Activated CD4-positive, CD25-positive, alpha-beta regulatory T cell (primary cell): ENCODE measurements around the gene HID1.
A peak's percentile ranks its signal among the peaks of the same experiment; 100 is the strongest.

Experiments
- DNase-seq, 4 experiments: peaks; one replicate each; lab custom pipeline; 2025; lab: John Stamatoyannopoulos, UW

HID1 gene

DNA sequence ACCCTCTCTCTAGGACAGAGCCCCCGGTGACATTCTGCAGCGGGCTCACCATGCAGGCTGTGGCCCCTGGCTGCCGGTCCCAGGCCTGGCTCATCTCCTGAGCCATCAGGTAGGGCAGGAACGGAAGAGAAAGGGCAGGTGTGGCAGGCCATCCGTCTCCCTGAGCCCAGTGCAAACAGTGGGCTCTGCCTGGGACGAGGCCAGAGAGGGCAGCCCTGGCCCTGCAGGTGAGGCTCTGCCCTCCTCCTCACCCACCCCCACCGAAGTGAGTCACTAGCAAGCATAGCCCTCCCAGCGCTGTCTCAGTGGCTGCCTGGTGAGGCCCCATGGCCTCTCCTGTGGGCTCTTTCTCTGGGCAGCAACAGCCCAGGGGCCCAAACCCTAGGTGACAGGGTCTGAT lies 22.4 kb downstream of the HID1 start:
- DNase-seq, result no peak

DNA sequence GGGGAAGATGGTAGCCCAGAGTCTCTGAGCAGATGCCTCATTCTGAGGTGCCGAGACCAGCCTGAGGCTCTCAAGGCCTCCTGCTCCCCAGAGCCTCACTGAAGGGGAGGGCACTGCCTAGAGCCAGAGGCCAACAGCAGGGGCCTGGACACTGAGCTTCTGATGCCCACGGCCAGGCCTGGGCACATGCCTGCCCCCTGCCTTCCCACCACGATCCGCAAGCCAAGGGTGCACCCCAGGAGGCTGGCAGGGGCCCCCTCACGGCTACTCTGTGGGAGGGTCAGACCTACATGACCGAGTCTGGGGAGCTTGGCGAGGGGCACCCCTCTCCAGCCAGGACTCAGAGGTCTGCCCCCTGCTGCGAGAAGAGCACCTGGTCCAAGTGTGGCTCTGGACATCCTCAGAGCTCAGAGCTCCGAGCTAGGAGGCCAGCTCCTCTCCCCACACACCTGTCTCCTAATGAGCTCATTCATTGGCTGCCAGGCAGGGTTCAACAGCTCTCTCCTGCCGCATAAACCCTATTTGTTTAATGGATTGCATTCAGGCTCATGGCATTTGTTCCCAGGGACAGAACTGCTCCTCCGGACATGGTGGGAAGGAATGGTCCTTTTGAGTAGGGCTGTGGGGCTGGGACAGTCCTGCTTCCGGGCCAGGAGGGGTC lies 23.0 kb downstream of the HID1 start:
- no peak for DNase-seq

DNA sequence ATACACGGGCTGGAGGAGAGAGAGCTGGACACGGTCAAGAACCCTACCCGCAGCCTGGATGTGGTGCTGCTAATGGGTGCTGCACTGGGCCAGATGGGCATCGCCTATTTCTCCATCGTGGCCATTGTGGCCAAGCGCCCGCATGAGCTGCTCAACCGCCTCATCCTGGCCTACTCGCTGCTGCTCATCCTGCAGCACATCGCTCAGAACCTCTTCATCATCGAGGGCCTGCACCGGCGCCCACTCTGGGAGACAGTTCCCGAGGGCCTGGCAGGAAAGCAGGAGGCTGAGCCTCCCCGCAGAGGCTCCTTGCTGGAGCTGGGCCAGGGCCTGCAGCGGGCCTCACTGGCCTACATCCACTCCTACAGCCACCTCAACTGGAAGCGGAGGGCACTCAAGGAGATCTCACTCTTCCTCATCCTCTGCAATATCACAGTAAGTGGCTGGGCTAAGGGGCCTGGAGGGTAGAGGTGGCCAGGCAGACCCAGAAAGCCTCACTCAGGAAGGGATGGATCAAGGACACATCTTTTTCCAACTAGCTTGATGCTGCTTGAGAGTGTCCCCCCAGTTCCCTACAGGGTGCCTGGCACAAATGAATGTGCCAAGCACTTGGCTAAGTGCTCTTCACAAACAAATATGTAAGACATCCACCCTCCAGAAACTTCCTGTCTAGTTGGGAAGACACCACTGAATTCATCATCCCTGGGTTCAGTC lies 25.4 kb downstream of the HID1 start:
- no peak for DNase-seq

DNA sequence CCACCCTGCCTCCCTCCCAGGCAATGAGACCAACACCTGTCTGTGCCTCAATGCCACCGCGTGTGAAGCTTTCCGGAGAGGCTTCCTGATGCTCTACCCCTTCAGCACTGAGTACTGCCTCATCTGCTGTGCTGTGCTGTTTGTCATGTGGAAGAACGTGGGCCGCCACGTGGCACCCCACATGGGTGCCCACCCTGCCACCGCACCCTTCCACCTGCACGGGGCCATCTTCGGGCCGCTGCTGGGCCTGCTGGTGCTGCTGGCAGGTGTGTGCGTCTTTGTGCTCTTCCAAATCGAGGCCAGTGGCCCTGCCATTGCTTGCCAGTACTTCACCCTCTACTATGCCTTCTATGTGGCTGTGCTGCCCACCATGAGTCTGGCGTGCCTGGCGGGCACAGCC lies 25.9 kb downstream of the HID1 start:
- DNase-seq, result no peak

DNA sequence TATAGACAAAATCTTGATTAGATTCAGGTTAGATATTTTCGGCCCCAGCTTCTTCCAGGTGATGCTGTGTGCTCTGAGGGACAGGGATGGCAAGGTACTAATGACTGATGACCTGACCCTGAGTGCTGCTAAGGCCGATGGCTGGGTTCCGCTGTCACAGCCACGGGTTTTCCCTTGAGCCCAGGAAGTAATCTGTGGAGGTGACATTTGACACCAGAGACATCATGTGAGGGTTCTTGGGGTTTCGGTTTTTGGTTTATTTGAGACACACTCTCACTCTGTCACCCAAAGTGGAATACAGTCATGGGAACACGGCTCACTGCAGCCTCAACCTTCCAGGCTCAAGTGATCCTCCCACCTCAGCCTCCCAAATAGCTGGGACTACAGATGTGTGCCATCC lies 27.0 kb downstream of the HID1 start:
- DNase-seq, result no peak

DNA sequence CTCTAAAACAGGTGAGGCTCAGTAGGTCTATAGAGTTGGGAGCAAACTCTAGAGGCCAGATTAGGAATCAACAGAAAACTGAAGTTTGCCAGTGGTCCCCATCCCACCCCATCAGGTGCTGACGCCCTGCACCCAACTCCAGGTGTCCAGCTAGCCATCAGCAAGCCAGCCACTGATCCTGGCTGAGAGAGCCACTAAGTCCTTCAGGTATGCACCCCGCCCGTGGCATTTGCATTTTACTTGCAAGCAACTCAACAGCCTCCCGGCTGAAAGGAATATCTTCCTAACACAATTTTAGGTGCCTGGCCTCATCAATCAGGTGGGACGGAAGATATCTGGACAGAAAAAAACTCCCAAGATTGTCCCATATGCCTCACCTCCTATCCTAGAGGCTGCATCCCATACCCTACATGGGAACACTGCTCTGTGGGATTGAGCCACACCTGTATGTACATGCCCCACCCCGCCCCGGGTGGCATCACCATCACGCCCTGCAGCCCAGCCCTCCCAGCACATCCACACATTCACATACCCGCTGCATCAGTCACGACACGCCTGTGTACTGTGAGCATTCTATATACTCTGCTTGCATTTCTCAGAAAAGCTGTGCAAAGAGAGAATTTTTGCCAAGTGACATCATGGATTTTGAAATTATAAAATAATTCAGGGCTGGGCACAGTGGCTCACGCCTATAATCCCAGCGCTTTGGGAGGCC lies 28.6 kb downstream of the HID1 start:
- no peak for DNase-seq

DNA sequence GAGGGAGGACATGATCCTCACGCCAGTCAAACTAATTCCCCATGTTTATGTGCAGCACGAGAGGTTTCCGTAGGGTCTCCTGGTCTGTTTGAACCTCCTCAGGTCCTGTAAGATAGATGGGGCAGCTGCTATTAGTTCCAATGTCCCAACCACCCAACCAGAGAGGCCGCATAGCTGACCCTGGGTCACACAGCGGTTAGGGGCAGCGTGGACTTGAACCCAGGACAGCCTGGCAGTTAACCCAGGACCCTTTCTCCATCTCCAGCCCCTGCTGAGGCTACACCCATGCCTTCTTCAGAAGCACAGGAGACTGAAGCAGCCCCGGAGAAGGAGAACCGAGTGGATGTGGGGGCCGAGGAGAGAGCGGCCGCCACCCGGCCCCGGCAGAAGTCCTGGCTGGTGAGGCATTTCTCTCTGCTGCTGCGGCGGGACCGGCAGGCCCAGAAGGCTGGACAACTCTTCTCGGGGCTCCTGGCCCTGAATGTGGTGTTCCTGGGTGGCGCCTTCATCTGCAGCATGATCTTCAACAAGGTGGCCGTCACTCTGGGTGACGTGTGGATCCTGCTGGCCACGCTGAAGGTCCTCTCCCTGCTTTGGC lies 31.3 kb downstream of the HID1 start:
- DNase-seq, result no peak

DNA sequence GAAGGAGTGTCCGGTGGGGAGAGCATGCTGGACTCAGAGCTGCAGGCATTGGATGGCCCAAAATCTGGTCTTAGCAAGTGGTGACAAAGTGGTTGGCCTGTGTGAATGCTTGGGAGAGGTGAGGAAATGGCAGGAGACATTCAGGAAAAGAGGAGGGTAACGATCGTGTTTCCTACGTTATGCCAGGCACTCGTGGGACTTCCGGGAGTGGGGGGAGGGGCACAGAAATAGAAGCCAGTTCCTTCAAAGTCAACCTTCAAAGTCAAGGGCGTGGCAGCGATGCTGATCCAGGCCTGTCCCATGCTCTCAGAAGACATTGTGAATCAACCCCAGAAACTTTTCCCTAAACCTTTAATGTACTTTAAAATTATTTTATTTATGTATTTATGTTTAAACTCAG lies 33.0 kb downstream of the HID1 start:
- DNase-seq, result no peak

DNA sequence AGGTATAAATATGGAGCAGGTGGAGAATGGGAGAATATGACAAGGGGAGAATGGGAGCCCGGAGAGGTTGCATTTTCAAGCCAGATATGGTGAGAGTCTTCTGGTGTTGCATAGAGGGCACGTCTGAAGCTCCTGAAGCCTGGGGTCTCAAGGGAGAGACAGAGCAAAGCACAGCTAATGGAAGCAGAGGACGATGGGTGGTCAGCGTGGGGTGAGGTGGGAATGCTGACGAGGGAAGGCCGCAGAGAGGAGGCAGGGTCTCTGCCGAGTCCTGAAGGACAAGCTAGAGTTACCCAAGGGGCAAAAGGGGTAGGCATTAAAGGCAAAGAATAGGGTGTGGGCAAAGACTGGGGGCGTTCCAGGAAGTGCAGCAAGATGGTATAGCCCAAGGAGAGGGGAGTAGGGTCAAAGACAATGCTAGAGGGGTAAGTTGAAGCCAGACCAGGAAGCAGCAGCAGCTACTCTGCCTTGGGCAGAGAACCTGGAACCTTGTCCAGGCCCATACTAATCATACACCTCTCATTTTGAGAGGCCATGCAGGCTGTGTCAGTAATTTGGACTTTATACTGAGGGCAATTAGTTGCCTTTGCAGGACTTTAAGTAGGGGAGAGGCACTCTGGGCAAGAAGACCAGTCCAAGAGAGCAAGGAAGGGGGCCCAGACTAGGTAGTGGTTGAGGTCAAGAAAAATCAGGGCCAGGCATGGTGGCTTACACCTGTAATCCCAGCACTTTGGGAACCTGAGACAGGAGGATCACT lies 34.2 kb downstream of the HID1 start:
- DNase-seq, result no peak

DNA sequence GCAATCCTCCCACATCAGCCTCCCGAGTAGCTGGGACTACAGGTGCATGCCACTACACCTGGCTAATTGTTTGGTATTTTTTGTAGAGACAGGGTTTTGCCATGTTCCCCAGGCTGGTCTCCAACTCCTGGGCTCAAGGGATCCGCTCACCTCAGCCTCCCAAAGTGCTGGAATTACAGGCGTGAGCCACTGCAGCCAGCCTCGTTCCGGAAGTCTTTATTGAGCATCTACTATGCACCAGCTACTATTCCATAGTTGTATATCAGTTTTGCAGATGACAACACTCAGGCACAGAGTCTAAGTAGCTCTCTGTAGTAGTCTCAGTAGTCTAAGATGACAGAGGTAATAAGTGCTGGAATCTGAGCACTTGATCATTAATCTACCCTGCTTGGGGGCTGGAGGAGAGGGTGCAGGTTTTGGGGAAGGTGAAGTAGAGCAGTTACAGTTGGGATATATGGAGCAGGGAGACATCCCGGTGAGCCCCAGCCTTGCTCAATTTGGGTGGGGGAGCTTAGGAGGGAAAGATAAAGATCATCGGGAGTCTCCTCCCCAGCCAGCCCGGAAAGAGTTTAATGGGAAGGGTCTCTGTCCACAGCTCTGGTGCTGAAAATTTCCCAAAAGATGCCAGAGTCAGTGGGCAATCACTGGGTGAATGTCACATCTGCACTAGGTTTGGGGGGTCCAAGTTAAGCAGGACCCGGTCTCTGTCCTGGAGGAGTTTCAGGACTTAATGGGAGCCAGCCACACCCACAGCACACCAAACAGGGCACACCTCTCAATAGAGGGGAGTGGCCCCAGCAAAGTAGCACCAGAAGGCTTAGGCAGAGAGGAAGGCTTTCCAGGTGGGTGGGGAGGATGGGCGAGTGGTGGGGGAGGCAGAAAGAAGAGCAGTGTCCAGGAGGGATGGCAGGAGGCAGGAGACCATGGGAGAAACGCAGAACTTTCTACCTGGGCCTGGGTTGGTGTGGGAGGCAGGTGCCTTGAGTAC lies 35.2 kb downstream of the HID1 start:
- no peak for DNase-seq

DNA sequence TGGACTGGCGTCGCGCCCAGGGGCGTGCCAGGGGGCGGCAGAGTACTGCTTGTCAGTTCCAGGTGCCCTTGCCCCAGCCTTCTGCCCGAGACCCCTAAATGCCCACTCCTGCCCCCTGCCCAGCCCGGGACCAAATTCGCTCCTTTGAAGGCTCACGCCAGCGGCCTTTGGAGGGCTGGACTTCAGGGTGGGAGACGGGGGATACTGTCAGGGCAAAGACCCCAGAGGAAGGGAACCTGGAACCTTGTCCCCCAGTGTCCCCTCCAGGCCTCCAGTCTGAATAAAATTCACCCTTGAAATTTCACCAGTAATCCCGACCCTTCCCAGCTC lies 36.1 kb downstream of the HID1 start:
- no peak for DNase-seq

DNA sequence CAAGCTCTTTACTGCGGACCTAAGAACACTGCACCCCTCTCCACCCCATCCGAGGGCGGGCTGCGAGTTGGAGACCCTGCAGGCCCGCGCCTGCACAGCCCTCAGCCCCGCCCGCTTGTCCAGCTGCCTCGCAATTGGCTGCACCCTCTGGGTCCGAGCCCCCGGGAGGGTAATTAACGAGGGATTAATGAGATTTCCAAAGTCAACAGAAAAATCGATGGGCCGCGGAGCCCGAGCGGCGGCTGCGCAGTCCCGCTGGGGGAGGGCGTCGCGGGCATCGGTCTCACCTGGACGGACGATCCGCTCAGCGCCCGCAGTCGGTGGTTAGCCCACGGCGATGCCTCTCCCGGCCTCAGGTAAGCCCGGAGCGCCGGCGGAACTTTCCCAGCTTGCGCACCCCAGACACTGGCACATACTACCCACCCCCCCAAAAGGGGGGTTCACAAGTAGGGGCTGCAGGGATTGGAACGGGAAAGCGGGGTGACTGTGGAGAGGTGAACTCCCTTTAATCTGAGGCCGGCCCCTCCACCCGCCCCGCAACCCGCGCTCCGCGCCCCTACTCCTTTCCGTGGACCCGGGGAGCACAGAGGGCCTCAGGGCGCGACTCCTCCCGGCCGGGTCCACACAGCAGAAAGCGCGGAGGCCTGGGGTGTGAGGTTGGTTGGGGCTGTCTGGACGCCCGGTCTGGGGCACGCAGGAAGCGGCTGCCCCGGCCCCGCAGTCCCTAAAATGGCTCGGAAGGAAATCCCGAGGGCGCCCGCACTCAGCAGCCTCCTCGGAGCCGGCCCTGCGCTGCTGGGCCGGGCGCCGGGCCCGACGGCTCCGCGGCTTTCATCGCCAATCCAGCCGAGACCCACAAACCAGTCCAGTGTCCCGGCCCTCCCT lies 36.7 kb downstream of the HID1 start, which contains the start of gene OTOP3:
TSS of gene OTOP3 (plus strand) at position 314 of the 885 bp plus-strand sequence. CDS start at position 338, 24 bp downstream.
- no peak for DNase-seq

DNA sequence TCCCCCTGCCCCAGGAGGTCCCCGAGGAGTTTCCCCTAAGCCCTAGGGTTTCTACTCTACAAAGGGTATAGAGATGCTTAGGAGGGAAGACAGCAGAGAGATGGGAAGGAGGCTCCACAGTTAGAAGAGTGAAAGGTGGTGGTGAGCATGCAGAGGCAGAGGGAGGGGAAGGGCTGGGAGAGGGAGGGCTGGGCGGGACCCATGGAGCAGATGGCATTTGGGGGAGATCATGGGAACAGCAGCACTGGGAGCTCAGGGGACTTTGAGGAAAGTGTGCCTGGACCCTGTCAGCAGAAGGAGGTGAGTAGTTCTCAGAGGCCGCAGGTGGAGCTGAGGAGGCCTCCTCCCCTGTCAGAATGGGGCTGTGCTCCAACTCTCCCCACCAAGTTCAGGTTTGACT lies 37.5 kb downstream of the HID1 start:
- DNase-seq, result no peak

DNA sequence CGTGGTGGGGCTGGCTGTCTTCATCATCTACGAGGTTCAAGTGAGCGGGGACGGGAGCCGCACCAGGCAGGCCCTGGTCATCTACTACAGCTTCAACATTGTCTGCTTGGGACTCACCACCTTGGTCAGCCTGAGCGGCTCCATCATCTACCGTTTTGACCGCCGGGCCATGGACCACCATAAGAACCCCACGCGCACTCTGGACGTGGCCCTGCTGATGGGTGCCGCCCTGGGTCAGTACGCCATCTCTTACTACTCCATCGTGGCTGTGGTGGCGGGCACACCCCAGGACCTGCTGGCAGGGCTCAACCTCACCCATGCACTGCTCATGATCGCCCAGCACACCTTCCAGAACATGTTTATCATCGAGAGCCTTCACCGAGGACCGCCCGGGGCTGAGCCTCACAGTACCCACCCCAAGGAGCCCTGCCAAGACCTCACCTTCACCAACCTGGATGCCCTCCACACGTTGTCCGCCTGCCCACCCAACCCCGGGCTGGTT lies 42.0 kb downstream of the HID1 start:
- DNase-seq, result no peak

DNA sequence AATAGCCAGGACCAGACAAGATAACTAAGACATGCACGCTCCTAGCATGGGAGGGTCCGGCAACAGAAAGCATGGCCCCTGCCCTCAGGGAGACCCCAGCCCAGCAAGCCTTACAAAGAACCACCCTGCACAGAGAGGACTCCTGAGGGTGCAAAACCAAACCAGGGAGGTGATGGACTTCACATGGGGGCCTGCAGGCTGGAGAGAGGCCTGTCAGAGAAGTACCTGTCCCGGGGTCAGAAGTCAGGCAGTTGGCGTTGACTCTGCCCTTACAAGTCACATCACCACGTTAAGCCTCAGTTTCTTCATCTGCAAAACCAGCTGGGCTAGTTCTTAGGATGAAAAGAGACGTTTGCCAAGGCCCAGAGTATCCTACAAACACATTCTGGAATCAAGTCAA lies 43.8 kb downstream of the HID1 start:
- DNase-seq, result no peak

DNA sequence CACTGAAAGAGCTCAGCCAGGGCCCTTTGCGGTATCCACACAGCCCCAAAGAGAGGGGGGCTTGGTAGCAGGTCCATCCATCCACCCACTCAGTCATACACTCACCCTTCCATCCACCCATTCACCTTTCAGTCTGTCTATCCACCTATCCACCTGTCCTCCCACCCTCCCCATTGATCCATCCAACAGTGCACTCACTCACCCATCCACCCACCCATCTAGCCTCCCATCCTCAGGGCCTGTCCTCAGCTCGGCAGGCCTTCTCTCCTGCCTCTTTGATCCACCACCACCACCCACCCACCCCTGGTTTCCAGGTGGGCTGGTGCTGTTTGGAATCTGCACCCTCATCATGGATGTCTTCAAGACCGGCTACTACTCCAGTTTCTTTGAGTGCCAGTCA lies 47.3 kb downstream of the HID1 start:
- DNase-seq, result no peak

DNA sequence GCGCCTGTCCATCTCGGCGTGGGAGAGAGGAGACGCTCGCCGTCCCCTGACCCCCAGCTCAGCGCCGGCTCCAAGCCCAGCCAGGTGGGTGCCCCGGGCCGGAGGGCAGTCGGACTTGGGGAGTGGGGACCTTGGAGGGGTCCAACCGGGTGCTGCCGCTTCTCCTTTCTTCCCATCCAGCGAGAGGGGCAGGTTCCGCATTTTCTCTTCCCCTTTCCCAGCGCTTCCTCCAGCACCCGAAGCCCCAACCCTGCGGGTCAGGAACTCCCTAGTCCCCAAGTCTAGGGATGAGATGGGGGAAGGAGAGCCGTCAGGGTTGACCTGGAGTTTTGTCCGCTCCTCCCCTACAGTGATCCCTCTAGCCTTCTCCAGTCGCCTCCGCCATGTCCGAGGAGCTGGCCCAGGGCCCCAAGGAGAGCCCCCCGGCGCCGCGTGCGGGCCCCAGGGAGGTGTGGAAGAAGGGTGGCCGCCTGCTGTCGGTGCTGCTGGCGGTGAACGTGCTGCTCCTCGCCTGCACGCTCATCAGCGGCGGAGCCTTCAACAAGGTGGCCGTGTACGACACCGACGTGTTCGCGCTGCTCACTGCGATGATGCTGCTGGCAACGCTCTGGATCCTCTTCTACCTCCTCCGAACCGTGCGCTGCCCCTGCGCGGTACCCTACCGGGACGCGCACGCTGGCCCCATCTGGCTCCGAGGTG lies 48.2 kb downstream of the HID1 start, which contains the start of gene OTOP2:
TSS of gene OTOP2 (plus strand) at position 24 of the 699 bp plus-strand sequence. CDS start at position 384, 360 bp downstream.
- DNase-seq, result no peak

DNA sequence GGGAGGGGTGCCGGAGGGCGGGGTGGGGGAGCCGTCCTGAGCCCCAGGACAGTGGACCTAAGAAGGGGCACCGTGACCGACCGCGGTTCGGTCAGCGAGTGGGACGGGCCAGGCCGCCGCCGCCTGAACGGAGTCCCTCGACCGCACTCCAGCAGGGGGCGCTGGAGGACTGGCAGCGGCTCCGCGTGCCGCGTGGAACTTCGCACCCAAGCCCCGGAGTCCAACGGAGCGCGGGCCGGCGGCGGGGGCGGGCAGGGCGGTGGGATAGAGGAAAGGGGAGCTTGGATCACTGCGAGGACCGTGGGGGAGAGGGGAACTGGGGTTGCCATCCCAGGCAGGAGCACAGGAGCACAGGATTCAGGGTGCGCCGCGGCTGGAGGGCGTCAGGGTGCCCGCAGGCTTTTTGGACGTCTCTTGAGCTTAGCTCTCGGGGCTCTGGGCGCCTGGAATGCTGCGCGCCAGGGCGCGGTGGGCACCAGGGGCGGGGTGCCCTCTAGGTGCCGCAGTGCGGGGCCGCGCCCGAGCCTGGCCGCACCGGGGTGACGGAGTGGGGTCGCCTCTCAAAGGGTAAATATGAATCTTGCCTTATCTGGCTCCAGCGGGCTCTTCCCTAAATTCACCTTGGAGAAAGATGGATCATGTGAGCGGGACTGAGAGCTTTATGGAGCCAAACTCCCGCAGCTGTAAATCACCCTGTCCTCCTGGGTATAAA lies 48.9 kb downstream of the HID1 start:
- peak; percentile 45 to 60 (median 53) for DNase-seq
